Neural progenitor cell (in vitro differentiated cells): Measurements from ENCODE around the gene NUFIP1. TPM values are rescaled to one million over a fixed set of nuclear protein-coding genes. Genes with fewer than 3 reads are reported as not detected.
"Not testable (repeated sequence)": the region's sequence is repeated elsewhere in the genome, so short reads cannot be mapped to it uniquely, and the experiment has no call there.

Experiments
- DNase-seq: peaks from one replicate; pipeline ENCODE4 v3.0.0-alpha.2; 2016; ENCODE audit warnings: low spot score
- H2AFZ ChIP-seq: fragments of 200-600 bp; sonication (generic); replicated peaks from 2 replicates; pipeline ENCODE4 v1.6.1; 2016; ENCODE audit warnings: antibody characterized with exemption
- H3F3A ChIP-seq: fragments of 200-600 bp; sonication (generic); 2 replicates; pipeline ENCODE4 v1.6.1; 2016; ENCODE audit warnings: antibody characterized with exemption, low read depth
- H3K27ac ChIP-seq: fragments of 200-600 bp; sonication (generic); 2 replicates; pipeline ENCODE4 v1.5.1; 2016; ENCODE audit warnings: mild to moderate bottlenecking
- H3K27me3 ChIP-seq: fragments of 200-600 bp; sonication (generic); 2 replicates; pipeline ENCODE4 v1.6.1; 2016; ENCODE audit warnings: mild to moderate bottlenecking, moderate library complexity
- H3K36me3 ChIP-seq: fragments of 200-600 bp; sonication (generic); 2 replicates; pipeline ENCODE4 v1.5.1; 2016
- H3K4me1 ChIP-seq: fragments of 200-600 bp; sonication (generic); 2 replicates; pipeline ENCODE4 v1.6.1; 2016; ENCODE audit warnings: mixed run types
- H3K4me2 ChIP-seq: fragments of 200-600 bp; sonication (generic); 2 replicates; pipeline ENCODE4 v1.6.1; 2016
- H3K4me3 ChIP-seq: fragments of 200-600 bp; sonication (generic); 2 replicates; pipeline ENCODE4 v1.5.1; 2016
- H3K79me2 ChIP-seq: fragments of 200-600 bp; sonication (generic); 2 replicates; pipeline ENCODE4 v1.6.1; 2016; ENCODE audit warnings: low read depth
- H3K9ac ChIP-seq: fragments of 200-600 bp; sonication (generic); 2 replicates; pipeline ENCODE4 v1.6.1; 2016
- H3K9me3 ChIP-seq: fragments of 200-600 bp; sonication (generic); 2 replicates; pipeline ENCODE4 v1.5.1; 2016; ENCODE audit warnings: low read depth
- H4K20me1 ChIP-seq: fragments of 200-600 bp; sonication (generic); 2 replicates; pipeline ENCODE4 v1.6.1; 2016; ENCODE audit warnings: low read depth
- H3K27ac Mint-ChIP-seq: 3 replicates; pipeline ENCODE4 v1.8.0; 2021; ENCODE audit warnings: mixed read lengths
- H3K27me3 Mint-ChIP-seq: 2 replicates; pipeline ENCODE4 v1.8.0; 2022; ENCODE audit warnings: low read depth, mild to moderate bottlenecking, inconsistent platforms, moderate library complexity, mixed read lengths; ENCODE audit not compliant: insufficient read depth
- H3K36me3 Mint-ChIP-seq: 3 replicates; pipeline ENCODE4 v1.8.0; 2021; ENCODE audit warnings: mixed read lengths
- H3K4me1 Mint-ChIP-seq: 3 replicates; pipeline ENCODE4 v1.8.0; 2021; ENCODE audit warnings: mixed read lengths
- H3K4me3 Mint-ChIP-seq: 3 replicates; pipeline ENCODE4 v1.8.0; 2021; ENCODE audit warnings: mild to moderate bottlenecking, moderate library complexity, mixed read lengths
- H3K9me3 Mint-ChIP-seq: 3 replicates; pipeline ENCODE4 v1.8.0; 2020; ENCODE audit warnings: mixed read lengths
- EZH2 ChIP-seq: fragments of 200-600 bp; sonication (generic); IDR thresholded peaks from 2 replicates; pipeline ENCODE4 v1.6.1; 2017; ENCODE audit warnings: antibody characterized with exemption, mild to moderate bottlenecking, moderate library complexity
- EZH2phosphoT487 ChIP-seq: fragments of 200-600 bp; sonication (generic); IDR thresholded peaks from 2 replicates; pipeline ENCODE4 v1.6.1; 2017; ENCODE audit warnings: antibody characterized with exemption
- total RNA-seq: library from RNA; depleted of rRNA; stranded (reverse); fragments of >200 nt; gene quantifications from 2 replicates; pipeline ENCODE4 v1.2.3, GENCODE V29; 2015; ENCODE audit warnings: low replicate concordance
- TF ChIP-seq, protein P1 (sequence below): fragments of 200-600 bp; sonication (generic); IDR thresholded peaks from 2 replicates; pipeline ENCODE4 v1.5.1; 2017; ENCODE audit warnings: antibody characterized with exemption, mild to moderate bottlenecking

Gene NUFIP1
- total RNA-seq, 1 donor from 2014 or later: 12.9 TPM

DNA sequence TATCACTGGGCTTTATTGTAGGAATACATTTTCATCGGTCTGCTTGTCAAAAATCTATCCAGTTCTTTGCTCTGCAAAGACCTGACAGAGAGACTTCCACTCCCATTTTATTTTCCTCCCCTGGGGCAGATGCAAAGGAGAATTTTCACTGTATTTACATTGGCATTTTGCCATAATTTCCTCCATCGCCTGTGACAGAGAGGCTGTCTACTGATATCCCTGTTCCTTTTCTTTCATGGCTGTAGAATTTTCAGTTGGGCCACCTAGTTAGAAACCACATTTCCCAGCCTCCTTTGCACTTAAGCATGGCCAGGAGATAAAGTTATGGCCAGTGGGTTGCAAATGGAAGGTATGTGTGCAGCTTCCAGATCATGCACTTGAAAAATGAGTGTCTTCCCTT lies 89.3 kb downstream of the NUFIP1 start:
- peaks cover 5% of the 10 kb centered on the region for H3K27me3 Mint-ChIP-seq
- no peak overlapping the region for H3K27ac Mint-ChIP-seq
- Histone ChIP-seq H3K4me2 (no peak overlapping the region), H3K4me3 (no peak overlapping the region), H3K4me1 (peaks cover 26% of the 10 kb centered on the region), H3K9me3 (no peaks in the 10 kb centered on the region), H3K9ac (no peak overlapping the region), H3K27me3 (no peaks in the 10 kb centered on the region), H3K36me3 (no peaks in the 10 kb centered on the region), H4K20me1 (no peaks in the 10 kb centered on the region), H2AFZ (no peak overlapping the region), H3F3A (no peaks in the 10 kb centered on the region), H3K27ac (no peak overlapping the region), H3K79me2 (no peaks in the 10 kb centered on the region)
- peaks cover 51% of the 10 kb centered on the region for H3K4me1 Mint-ChIP-seq
- H3K36me3 Mint-ChIP-seq: no peaks in the 10 kb centered on the region
- no peak for DNase-seq
- peaks cover 2% of the 10 kb centered on the region for H3K9me3 Mint-ChIP-seq
- no peak overlapping the region for H3K4me3 Mint-ChIP-seq
- TF ChIP-seq EZH2phosphoT487 (no peak), EZH2 (no peak)
- TF ChIP-seq, protein P1, sequence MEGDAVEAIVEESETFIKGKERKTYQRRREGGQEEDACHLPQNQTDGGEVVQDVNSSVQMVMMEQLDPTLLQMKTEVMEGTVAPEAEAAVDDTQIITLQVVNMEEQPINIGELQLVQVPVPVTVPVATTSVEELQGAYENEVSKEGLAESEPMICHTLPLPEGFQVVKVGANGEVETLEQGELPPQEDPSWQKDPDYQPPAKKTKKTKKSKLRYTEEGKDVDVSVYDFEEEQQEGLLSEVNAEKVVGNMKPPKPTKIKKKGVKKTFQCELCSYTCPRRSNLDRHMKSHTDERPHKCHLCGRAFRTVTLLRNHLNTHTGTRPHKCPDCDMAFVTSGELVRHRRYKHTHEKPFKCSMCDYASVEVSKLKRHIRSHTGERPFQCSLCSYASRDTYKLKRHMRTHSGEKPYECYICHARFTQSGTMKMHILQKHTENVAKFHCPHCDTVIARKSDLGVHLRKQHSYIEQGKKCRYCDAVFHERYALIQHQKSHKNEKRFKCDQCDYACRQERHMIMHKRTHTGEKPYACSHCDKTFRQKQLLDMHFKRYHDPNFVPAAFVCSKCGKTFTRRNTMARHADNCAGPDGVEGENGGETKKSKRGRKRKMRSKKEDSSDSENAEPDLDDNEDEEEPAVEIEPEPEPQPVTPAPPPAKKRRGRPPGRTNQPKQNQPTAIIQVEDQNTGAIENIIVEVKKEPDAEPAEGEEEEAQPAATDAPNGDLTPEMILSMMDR: no peak

DNA sequence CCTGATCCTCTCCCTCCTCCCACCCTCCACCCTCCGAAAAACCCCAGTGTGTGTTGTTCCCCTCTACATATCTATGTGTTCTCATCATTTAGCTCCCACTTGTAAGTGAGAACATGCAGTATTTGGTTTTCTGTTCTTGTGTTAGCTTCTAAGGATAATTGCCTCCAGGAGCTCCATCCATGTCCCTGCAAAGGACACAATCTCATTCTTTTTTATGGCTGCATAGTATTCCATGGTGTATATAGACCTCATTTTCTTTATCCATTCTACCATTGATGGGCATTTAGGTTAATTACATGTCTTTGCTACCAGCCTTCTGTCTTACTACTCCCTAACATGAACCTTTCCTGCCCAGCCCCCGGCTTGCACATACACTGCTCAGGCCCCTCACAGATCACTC lies 91.0 kb downstream of the NUFIP1 start:
- not testable (repeated sequence) for H3K79me2 ChIP-seq, H3K9me3 ChIP-seq, H4K20me1 ChIP-seq, H3K4me1 ChIP-seq, H3K9me3 Mint-ChIP-seq, H3K4me2 ChIP-seq, H3K9ac ChIP-seq, H3K27me3 ChIP-seq, H3F3A ChIP-seq, H3K27ac ChIP-seq, H3K4me3 ChIP-seq, H2AFZ ChIP-seq, H3K36me3 Mint-ChIP-seq, H3K27me3 Mint-ChIP-seq, DNase-seq, H3K36me3 ChIP-seq
- Mint-ChIP-seq H3K27ac (peak overlapping the region; percentile 52), H3K4me3 (peak overlapping the region; percentile 28), H3K4me1 (peaks cover 47% of the 10 kb centered on the region)

DNA sequence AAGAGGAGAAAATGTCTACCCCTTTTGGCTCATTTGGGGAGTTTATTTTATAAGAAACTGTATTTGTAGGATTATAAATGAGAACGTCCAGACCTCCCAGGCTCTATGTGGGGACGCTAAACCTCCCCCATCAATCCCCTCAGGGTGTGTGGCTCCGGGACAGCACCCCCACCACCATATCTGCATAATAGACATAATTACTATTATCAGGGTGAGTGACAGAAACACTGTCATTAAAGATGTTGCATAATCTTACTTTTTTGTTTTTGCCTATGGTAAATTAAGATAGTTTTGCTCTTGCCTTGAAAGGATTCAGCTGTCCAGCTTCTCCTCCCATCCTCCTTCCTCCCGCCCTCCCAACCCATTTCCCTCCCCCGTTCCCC lies 93.3 kb downstream of the NUFIP1 start:
- Histone ChIP-seq H3F3A (no peaks in the 10 kb centered on the region), H2AFZ (no peak overlapping the region), H3K27ac (no peak overlapping the region), H3K27me3 (no peaks in the 10 kb centered on the region), H3K9ac (no peak overlapping the region), H3K9me3 (no peaks in the 10 kb centered on the region), H3K4me1 (no peaks in the 10 kb centered on the region), H3K79me2 (no peaks in the 10 kb centered on the region), H4K20me1 (no peaks in the 10 kb centered on the region), H3K4me2 (no peak overlapping the region), H3K36me3 (no peaks in the 10 kb centered on the region), H3K4me3 (no peak overlapping the region)
- Mint-ChIP-seq H3K4me1 (peaks cover 37% of the 10 kb centered on the region), H3K9me3 (peaks cover 2% of the 10 kb centered on the region), H3K27me3 (peaks cover 6% of the 10 kb centered on the region), H3K4me3 (no peak overlapping the region), H3K27ac (no peak overlapping the region), H3K36me3 (no peaks in the 10 kb centered on the region)
- no peak for TF ChIP-seq EZH2
- no peak for TF ChIP-seq EZH2phosphoT487
- DNase-seq: no peak

DNA sequence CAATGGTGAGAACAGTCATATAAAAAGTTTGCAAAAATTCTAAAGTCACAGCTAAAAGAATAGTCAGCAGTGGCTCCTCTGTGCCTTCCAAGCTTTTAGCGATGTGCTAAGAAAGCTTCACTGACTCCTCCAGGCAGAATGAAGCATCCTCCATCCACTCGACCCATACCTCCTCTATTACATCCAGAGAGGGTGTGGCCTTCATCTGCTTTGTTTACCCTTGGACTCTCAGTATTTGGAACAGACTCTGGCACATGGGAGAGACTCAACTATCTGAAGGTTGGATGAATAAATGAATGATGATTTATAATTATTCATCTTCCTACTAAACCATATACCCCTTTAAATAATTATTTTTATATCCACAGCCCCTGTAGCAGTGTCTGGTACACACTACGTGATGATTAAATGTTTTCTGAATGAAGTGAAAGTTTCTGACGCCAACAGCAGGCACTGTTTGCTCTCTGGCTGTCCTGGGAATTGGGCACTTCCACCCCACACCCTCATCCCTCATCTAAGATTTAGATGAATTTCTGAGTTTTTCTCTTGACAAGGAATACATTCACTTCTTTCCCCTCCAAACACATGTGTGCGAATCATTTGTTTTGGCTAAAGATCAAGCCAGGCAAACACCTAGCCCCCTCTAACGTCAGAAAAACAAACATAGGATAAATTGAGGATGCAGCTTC lies 93.9 kb downstream of the NUFIP1 start:
- Histone ChIP-seq H3K4me1 (no peaks in the 10 kb centered on the region), H3K9ac (no peak overlapping the region), H2AFZ (no peak overlapping the region), H3K27me3 (no peaks in the 10 kb centered on the region), H3K27ac (no peak overlapping the region), H4K20me1 (no peaks in the 10 kb centered on the region), H3K9me3 (no peaks in the 10 kb centered on the region), H3K36me3 (no peaks in the 10 kb centered on the region), H3F3A (no peaks in the 10 kb centered on the region), H3K4me2 (no peak overlapping the region), H3K79me2 (no peaks in the 10 kb centered on the region), H3K4me3 (no peak overlapping the region)
- TF ChIP-seq, protein P1: no peak
- no peak for TF ChIP-seq EZH2
- no peak for TF ChIP-seq EZH2phosphoT487
- Mint-ChIP-seq H3K27ac (no peak overlapping the region), H3K27me3 (peaks cover 11% of the 10 kb centered on the region), H3K4me1 (peaks cover 38% of the 10 kb centered on the region), H3K9me3 (peaks cover 2% of the 10 kb centered on the region), H3K36me3 (no peaks in the 10 kb centered on the region), H3K4me3 (no peak overlapping the region)
- DNase-seq: no peak
